AG09319 (cell line): Measurements from ENCODE around the gene PLEKHM3.

Source experiments
- DNase-seq: peaks from one replicate; pipeline ENCODE4 v3.0.0-alpha.2; 2010; ENCODE audit warnings: low read depth; ENCODE audit errors: extremely low read depth
- CTCF ChIP-seq: IDR thresholded peaks from 2 replicates; pipeline ENCODE4 v1.5.1; 2011; ENCODE audit warnings: low read depth, mild to moderate bottlenecking, inconsistent platforms, low read length, moderate library complexity

PLEKHM3 gene

GRCh38 chr2:208001924-208002323 is 23.4 kb downstream of the PLEKHM3 start:
- TF ChIP-seq CTCF, result no peak
- DNase-seq, result no peak

GRCh38 chr2:208000701-208001395 is 24.5 kb downstream of the PLEKHM3 start:
- DNase-seq, result no peak
- TF ChIP-seq CTCF, result no peak

GRCh38 chr2:207996848-207997247 is 28.5 kb downstream of the PLEKHM3 start:
- TF ChIP-seq CTCF, result no peak
- DNase-seq, result no peak

- no peak for DNase-seq
- no peak for TF ChIP-seq CTCF
Observed at GRCh38 chr2:207995887-207996286, 29.4 kb downstream of the PLEKHM3 start.

- peak; percentile 12 for DNase-seq
- no peak for TF ChIP-seq CTCF
Observed at GRCh38 chr2:207993151-207993763, 32.1 kb downstream of the PLEKHM3 start.

GRCh38 chr2:207991944-207992343 is 33.4 kb downstream of the PLEKHM3 start:
- DNase-seq, result no peak
- no peak for TF ChIP-seq CTCF

GRCh38 chr2:207990784-207991183 is 34.5 kb downstream of the PLEKHM3 start:
- TF ChIP-seq CTCF, result no peak
- DNase-seq, result no peak
